Neural progenitor cell (in vitro differentiated cells): Measurements from ENCODE around the gene PACS1.

Experiments used
- EZH2 ChIP-seq: fragments of 200-600 bp; sonication (generic); IDR thresholded peaks from 2 replicates; pipeline ENCODE4 v1.6.1; 2017; ENCODE audit warnings: antibody characterized with exemption, mild to moderate bottlenecking, moderate library complexity
- EZH2phosphoT487 ChIP-seq: fragments of 200-600 bp; sonication (generic); IDR thresholded peaks from 2 replicates; pipeline ENCODE4 v1.6.1; 2017; ENCODE audit warnings: antibody characterized with exemption
- TF ChIP-seq, protein P1 (sequence below): fragments of 200-600 bp; sonication (generic); IDR thresholded peaks from 2 replicates; pipeline ENCODE4 v1.5.1; 2017; ENCODE audit warnings: antibody characterized with exemption, mild to moderate bottlenecking

DNA sequence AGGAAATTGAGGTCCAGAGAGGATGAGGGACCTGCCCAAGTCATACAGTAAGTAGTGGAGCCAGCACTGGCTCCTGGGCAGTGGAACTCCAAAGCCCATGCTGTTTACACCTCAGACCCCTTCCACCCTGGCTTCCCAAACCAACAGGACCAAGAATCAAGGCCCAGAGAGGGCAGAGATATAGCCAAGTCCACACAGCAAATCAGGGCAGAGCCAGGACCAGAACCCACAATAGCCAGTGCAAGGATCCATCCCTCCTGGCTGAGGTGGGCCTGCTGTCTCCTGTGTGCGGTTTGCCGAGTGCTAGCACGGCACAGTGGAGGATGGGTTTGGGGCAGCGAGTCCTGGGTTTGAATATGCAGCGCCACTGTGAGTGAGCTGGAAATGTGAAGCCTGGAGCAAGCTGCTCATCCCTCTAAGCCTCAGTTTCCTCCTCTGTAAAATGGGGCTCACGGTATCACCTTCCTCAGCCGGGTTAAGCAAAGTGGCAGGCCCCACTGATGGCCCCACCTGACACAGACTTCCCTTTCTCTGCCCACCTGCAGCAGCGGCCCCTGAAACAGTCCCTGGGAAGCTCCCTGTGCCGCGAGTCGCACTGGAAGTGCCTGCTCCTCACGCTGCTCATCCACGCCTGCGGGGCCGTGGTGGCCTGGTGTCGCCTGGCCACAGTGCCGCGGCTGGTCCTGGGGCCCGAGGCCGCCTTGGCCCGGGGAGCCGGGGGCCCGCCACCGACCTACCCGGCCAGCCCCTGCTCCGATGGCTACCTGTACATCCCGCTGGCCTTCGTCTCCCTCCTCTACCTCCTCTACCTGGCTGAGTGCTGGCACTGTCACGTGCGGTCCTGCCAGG, 223.9 kb downstream of the PACS1 start:
- TF ChIP-seq, protein P1, sequence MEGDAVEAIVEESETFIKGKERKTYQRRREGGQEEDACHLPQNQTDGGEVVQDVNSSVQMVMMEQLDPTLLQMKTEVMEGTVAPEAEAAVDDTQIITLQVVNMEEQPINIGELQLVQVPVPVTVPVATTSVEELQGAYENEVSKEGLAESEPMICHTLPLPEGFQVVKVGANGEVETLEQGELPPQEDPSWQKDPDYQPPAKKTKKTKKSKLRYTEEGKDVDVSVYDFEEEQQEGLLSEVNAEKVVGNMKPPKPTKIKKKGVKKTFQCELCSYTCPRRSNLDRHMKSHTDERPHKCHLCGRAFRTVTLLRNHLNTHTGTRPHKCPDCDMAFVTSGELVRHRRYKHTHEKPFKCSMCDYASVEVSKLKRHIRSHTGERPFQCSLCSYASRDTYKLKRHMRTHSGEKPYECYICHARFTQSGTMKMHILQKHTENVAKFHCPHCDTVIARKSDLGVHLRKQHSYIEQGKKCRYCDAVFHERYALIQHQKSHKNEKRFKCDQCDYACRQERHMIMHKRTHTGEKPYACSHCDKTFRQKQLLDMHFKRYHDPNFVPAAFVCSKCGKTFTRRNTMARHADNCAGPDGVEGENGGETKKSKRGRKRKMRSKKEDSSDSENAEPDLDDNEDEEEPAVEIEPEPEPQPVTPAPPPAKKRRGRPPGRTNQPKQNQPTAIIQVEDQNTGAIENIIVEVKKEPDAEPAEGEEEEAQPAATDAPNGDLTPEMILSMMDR: no peak
- TF ChIP-seq EZH2: no peak
- no peak for TF ChIP-seq EZH2phosphoT487
